ENCODE data around the gene COQ8B.

GRCh38 chr19:40689339-40690049 lies 27.2 kb downstream of the COQ8B start:
- no peak for TF ChIP-seq CTCF (conservative IDR thresholded peaks at IDR 0.05)
- no peak for TF ChIP-seq EZH2 (IDR thresholded peaks at IDR 0.05; ENCODE audit: low read depth)
